ENCODE measurements around the gene PLXNA2.

The PLXNA2 gene

DNA sequence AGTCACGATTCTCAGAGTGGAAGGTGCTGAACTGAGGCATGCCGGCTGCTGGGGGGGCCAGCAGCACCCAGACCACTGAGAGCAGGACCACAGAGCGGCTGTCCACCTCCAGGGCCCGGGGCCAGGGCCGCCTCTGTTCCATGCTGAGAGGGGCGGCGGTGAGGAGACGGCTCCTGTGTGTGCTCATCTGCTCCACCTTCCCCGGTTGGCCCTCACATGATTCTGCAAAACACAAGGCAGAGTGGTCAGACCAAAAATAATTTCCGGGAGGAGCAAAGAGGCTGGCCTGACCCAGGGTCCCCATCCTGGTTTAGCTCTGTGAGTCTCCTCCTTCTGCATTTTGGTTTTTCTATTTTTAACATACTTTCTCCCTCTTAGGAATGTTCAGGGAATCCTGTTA, 26.4 kb downstream of the PLXNA2 start:
- DNase-seq (ENCODE audit: insufficient read length, low spot score), result no peak
- TF ChIP-seq CTCF (IDR thresholded peaks at IDR 0.05; ENCODE audit: insufficient read depth, missing control alignments), result no peak
- FAIRE-seq, result no peak

- FAIRE-seq (no peak), DNase-seq (ENCODE audit: insufficient read length, low spot score) (no peak)
- no peak for TF ChIP-seq CTCF (IDR thresholded peaks at IDR 0.05; ENCODE audit: insufficient read depth, missing control alignments)
These were observed 27.4 kb downstream of the PLXNA2 start for GRCh38 chr1:208216806-208217205.

DNA sequence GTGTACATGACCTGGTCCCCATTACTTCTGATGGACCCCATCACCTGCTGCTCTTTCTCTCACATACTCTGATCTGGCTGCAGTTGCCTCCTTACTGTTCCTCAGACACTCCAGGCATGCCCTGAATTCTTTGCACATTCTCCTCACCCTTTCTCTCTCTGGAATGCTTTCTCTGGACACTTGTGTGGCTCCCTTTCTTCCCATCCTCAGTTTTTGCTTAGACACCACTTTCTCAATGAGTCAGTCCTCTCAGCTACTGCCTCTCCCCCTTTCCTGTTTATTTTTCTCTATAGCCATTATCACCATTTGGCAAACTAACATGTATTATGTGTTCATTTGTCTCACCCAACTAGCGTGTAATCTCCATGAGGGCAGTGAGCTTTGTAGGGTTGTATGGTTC, 28.1 kb downstream of the PLXNA2 start:
- no peak for FAIRE-seq
- TF ChIP-seq CTCF (IDR thresholded peaks at IDR 0.05; ENCODE audit: insufficient read depth, missing control alignments), result no peak
- DNase-seq (ENCODE audit: insufficient read length, low spot score), result no peak

GRCh38 chr1:208215393-208215792, 28.8 kb downstream of the PLXNA2 start:
- FAIRE-seq, result no peak
- no peak for DNase-seq (ENCODE audit: insufficient read length, low spot score)
- no peak for TF ChIP-seq CTCF (IDR thresholded peaks at IDR 0.05; ENCODE audit: insufficient read depth, missing control alignments)

DNA sequence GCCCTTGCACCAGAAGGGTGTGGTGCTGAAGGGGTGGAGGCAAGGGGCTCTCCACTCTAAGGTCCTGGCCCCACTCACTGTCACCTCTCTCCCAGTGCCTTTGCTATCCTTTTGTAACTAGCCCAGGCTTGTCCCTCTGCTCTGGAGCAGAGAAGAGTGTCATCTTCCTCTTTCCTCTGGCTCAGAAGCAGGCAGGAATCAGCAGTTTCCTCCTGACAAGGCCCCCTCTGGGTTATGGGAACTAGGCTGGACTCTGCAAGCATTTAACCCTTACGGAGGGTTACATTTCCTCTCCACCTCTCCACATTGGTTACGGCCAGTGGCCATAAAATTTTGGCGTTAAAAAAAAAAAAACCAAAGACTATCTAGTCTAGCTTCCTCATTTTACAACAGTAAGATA, 30.4 kb downstream of the PLXNA2 start:
- DNase-seq (ENCODE audit: insufficient read length, low spot score), result no peak
- TF ChIP-seq CTCF (IDR thresholded peaks at IDR 0.05; ENCODE audit: insufficient read depth, missing control alignments), result no peak
- no peak for FAIRE-seq

- TF ChIP-seq CTCF (IDR thresholded peaks at IDR 0.05; ENCODE audit: insufficient read depth, missing control alignments), result no peak
- FAIRE-seq (no peak), DNase-seq (ENCODE audit: insufficient read length, low spot score) (no peak)
These were observed 31.3 kb downstream of the PLXNA2 start for GRCh38 chr1:208212893-208213292.

DNA sequence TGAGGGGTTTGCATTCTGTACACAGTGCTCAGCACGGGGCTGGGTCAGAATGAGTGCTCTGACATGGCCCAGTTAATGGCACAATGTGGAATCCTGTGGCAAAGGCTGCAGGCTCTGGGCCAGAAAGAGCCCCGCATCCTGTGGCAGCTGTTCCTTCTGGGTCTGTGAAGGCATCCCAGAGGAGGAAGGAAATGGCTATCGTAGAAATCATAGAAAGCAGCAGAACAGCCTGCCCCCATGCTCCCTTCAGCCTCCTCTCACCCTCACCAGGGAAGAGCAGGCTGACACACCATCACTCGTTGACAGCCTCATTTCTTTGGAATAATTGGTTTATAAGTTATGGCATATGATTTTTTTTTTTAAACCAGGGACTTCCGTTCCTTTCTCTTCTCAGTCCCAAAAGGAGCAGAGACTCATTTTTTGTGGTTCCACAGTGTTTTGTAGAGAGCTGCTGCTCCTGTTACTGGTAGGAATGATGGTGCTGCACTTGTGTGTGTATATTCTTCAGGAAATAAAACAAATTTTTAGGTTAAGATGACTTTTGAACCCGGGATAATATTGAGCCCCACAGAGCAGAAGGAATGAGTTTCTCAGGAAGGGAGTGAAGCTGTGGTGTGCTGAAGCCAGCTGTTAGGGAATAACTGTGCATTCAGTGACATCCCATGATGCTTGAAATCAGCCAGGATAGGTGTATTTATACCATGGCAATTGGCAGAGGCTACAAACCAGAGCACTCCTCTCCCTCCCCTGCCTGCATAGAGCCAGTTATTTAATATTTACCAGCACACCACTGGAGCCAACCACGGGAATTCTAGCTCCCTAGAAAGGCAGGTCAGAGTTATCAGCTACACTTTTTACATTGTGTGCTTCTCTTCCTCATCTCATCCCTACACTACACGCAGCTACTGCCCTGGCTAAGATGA, 32.0 kb downstream of the PLXNA2 start:
- FAIRE-seq (no peak), DNase-seq (ENCODE audit: insufficient read length, low spot score) (no peak)
- TF ChIP-seq CTCF (IDR thresholded peaks at IDR 0.05; ENCODE audit: insufficient read depth, missing control alignments), result no peak
